ENCODE measurements around the gene AMPH. TPM values are rescaled to one million over a fixed set of nuclear protein-coding genes. Genes with fewer than 3 reads are reported as not detected.

AMPH gene
- total and polyA plus RNA-seq, 9 of the 15 experiments (the other 6 are each of a cell fraction or from before 2014, with no cell fraction given), result 0.03 to 0.35 TPM; not detected in 7

DNA sequence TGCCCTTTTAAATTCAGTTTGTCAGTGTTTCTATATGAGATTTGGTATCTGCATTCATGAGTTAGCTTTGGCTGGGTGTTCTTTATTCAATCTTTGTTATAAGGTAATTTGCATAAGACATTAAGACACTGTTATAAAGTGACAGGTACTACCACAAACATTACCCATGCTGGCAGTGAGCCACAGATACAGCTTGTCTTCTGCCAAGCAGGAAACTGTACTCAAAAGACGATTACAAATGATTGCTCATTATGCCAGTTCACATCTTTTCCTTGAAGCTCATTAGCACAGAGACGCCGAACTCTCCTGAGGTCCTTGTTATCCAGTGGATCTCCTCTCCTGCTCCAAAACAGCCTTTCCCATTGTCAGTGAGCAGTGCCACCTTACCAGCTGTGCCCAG, 30.4 kb downstream of the AMPH start (continued):
- TF ChIP-seq, protein P1, sequence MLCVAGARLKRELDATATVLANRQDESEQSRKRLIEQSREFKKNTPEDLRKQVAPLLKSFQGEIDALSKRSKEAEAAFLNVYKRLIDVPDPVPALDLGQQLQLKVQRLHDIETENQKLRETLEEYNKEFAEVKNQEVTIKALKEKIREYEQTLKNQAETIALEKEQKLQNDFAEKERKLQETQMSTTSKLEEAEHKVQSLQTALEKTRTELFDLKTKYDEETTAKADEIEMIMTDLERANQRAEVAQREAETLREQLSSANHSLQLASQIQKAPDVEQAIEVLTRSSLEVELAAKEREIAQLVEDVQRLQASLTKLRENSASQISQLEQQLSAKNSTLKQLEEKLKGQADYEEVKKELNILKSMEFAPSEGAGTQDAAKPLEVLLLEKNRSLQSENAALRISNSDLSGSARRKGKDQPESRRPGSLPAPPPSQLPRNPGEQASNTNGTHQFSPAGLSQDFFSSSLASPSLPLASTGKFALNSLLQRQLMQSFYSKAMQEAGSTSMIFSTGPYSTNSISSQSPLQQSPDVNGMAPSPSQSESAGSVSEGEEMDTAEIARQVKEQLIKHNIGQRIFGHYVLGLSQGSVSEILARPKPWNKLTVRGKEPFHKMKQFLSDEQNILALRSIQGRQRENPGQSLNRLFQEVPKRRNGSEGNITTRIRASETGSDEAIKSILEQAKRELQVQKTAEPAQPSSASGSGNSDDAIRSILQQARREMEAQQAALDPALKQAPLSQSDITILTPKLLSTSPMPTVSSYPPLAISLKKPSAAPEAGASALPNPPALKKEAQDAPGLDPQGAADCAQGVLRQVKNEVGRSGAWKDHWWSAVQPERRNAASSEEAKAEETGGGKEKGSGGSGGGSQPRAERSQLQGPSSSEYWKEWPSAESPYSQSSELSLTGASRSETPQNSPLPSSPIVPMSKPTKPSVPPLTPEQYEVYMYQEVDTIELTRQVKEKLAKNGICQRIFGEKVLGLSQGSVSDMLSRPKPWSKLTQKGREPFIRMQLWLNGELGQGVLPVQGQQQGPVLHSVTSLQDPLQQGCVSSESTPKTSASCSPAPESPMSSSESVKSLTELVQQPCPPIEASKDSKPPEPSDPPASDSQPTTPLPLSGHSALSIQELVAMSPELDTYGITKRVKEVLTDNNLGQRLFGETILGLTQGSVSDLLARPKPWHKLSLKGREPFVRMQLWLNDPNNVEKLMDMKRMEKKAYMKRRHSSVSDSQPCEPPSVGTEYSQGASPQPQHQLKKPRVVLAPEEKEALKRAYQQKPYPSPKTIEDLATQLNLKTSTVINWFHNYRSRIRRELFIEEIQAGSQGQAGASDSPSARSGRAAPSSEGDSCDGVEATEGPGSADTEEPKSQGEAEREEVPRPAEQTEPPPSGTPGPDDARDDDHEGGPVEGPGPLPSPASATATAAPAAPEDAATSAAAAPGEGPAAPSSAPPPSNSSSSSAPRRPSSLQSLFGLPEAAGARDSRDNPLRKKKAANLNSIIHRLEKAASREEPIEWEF (CRISPR knock-in tag; IDR thresholded peaks at IDR 0.05), result no peak
- TF ChIP-seq NR4A1 (CRISPR knock-in tag; IDR thresholded peaks at IDR 0.05) (no peak), NR4A1 (tag; IDR thresholded peaks at IDR 0.05) (no peak), SMC3 (conservative IDR thresholded peaks at IDR 0.05; ENCODE audit: insufficient read depth, low read depth, low read length) (no peak), ZKSCAN8 (CRISPR knock-in tag; IDR thresholded peaks at IDR 0.05) (no peak), ZNF766 (CRISPR knock-in tag; conservative IDR thresholded peaks at IDR 0.05) (no peak), ZNF436 (CRISPR knock-in tag; IDR thresholded peaks at IDR 0.05) (no peak), FOXM1 (IDR thresholded peaks at IDR 0.05; ENCODE audit: low read depth) (no peak), FOXM1 (CRISPR knock-in tag; IDR thresholded peaks at IDR 0.05; ENCODE audit: low read depth) (no peak)

All from K562 (cell line).